Caco-2 (cell line): ENCODE measurements around the gene RCC2. TPM values are rescaled to one million over a fixed set of nuclear protein-coding genes. Genes with fewer than 3 reads are reported as not detected.

Experiments
- BruUV-seq: library from RNA; stranded (reverse); fragments of 400-500 nt; replicated peaks from 2 replicates; lab custom pipeline; 2021; lab: Mats Ljungman, UMichigan
- CTCF ChIA-PET: fragments of 300-600 bp; sonication (Branson Sonifier 250); formaldehyde crosslinking; loops from one replicate; lab custom pipeline; 2022; ENCODE audit warnings: antibody characterized with exemption; lab: Charles Lee
- POLR2A ChIA-PET: fragments of 300-600 bp; sonication (Branson Sonifier 250); formaldehyde crosslinking; loops from one replicate; lab custom pipeline; 2022; ENCODE audit warnings: antibody characterized with exemption; lab: Charles Lee
- DNase-seq, 2 experiments: peaks; one replicate each; pipeline versions ENCODE4 v3.0.0 to v3.0.0-alpha.2; 2020 to 2022
- H3K27me3 ChIP-seq: replicated peaks from 2 replicates; pipeline ENCODE4 v1.6.0; 2011; ENCODE audit warnings: low read length; ENCODE audit not compliant: control insufficient read depth, insufficient read depth
- H3K36me3 ChIP-seq: 2 replicates; pipeline ENCODE4 v1.5.1; 2011; ENCODE audit warnings: low read length; ENCODE audit not compliant: control insufficient read depth, insufficient read depth
- H3K4me1 ChIP-seq: fragments of 250-450 bp; sonication (Bioruptor Pico); 2 replicates; pipeline ENCODE4 v1.5.1; 2020; ENCODE audit warnings: mild to moderate bottlenecking
- H3K4me3 ChIP-seq: 2 replicates; pipeline ENCODE4 v1.5.1; 2011; ENCODE audit warnings: low read depth, mild to moderate bottlenecking, control low read depth, low read length
- H3K9me3 ChIP-seq: fragments of 250-450 bp; sonication (Bioruptor Pico); 2 replicates; pipeline ENCODE4 v1.5.1; 2020; ENCODE audit warnings: mild to moderate bottlenecking, moderate library complexity
- H3K27ac Mint-ChIP-seq: one replicate; pipeline ENCODE4 v1.8.0; 2022; ENCODE audit warnings: mixed read lengths; ENCODE audit not compliant: unreplicated experiment
- H3K27me3 Mint-ChIP-seq: one replicate; pipeline ENCODE4 v1.8.0; 2022; ENCODE audit warnings: mixed read lengths; ENCODE audit not compliant: insufficient read depth, unreplicated experiment
- H3K36me3 Mint-ChIP-seq: one replicate; pipeline ENCODE4 v1.8.0; 2022; ENCODE audit warnings: mild to moderate bottlenecking, mixed read lengths; ENCODE audit not compliant: insufficient read depth, unreplicated experiment
- H3K4me1 Mint-ChIP-seq: one replicate; pipeline ENCODE4 v1.8.0; 2022; ENCODE audit warnings: low read depth, mixed read lengths; ENCODE audit not compliant: unreplicated experiment
- H3K4me3 Mint-ChIP-seq: one replicate; pipeline ENCODE4 v1.8.0; 2022; ENCODE audit warnings: mild to moderate bottlenecking, moderate library complexity, mixed read lengths; ENCODE audit not compliant: unreplicated experiment
- H3K9me3 Mint-ChIP-seq: one replicate; pipeline ENCODE4 v1.8.0; 2022; ENCODE audit warnings: mixed read lengths; ENCODE audit not compliant: unreplicated experiment
- CTCF ChIP-seq, 2 experiments: fragments of 200-600 bp in 1 of 2; IDR thresholded peaks; 1 replicate in 1 of 2; 2 replicates in 1 of 2; pipeline versions ENCODE4 v1.5.1 to v1.8.0; 2011 to 2022; ENCODE audit warnings: antibody characterized with exemption in 1 of 2, control low read depth in 1 of 2, inconsistent platforms in 1 of 2, low read depth in 1 of 2, low read length in 1 of 2, mild to moderate bottlenecking in 1 of 2, moderate library complexity in 1 of 2; ENCODE audit not compliant: insufficient read depth in 1 of 2, severe bottlenecking in 1 of 2, unreplicated experiment in 1 of 2
- intact Hi-C: fragments of 100-400 bp; cut with micrococcal nuclease; formaldehyde crosslinking; loops from one replicate; pipeline ENCODE4 v1.10.0; 2022; ENCODE audit not compliant: unreplicated experiment
- total RNA-seq: library from RNA; stranded (reverse); gene quantifications from 2 replicates; pipeline ENCODE4 v1.2.3, GENCODE V29; 2022

RCC2 gene
- total RNA-seq, 1 experiment from 2014 or later: 103 TPM

DNA sequence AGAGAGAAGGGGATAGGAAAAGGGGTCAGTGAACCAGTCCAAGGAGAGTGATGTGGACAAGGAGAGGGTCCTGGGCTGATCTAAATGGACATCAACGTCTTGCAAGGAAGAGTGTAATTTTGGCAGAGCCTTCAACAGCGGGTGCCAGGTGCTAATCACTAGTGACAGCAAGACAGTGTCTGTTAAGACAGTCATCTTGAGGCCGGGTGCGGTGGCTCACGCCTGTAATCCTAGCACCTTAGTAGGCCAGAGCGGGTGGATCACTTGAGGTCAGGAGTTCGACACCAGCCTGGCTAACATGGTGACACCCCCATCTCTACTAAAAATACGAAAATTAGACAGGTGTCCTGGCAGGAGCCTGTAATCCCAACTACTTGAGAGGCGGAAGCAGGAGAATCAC is 79.7 kb downstream of the RCC2 start:
- peaks cover 2% of the 10 kb centered on the region for H3K27me3 Mint-ChIP-seq
- no peak for TF ChIP-seq CTCF (IDR thresholded peaks at IDR 0.05; ENCODE audit: insufficient read depth in 1 of 2, low read depth in 1 of 2, low read length in 1 of 2, severe bottlenecking in 1 of 2, unreplicated experiment in 1 of 2)
- no peaks in the 10 kb centered on the region for H3K36me3 ChIP-seq
- H3K36me3 Mint-ChIP-seq: no peaks in the 10 kb centered on the region
- no peaks in the 10 kb centered on the region for H3K27me3 ChIP-seq
- H3K4me3 Mint-ChIP-seq: no peak overlapping the region
- no TSS peak for BruUV-seq
- H3K4me3 ChIP-seq: no peak overlapping the region
- POLR2A ChIA-PET: no interaction called here
- intact Hi-C loops: no loop called here
- H3K4me1 Mint-ChIP-seq: no peaks in the 10 kb centered on the region
- no peak for DNase-seq
- CTCF ChIA-PET: no interaction called here
- no peak overlapping the region for H3K27ac Mint-ChIP-seq
- H3K4me1 ChIP-seq: no peaks in the 10 kb centered on the region
- H3K9me3 Mint-ChIP-seq: no peaks in the 10 kb centered on the region
- no peaks in the 10 kb centered on the region for H3K9me3 ChIP-seq

- Mint-ChIP-seq H3K9me3 (no peaks in the 10 kb centered on the region), H3K36me3 (no peaks in the 10 kb centered on the region), H3K4me1 (no peaks in the 10 kb centered on the region), H3K4me3 (no peak overlapping the region), H3K27me3 (peaks cover 2% of the 10 kb centered on the region), H3K27ac (no peak overlapping the region)
- CTCF ChIA-PET: no interaction called here
- DNase-seq: no peak
- H3K4me1 ChIP-seq: no peaks in the 10 kb centered on the region
- BruUV-seq: no TSS peak
- intact Hi-C loops: no loop called here
- POLR2A ChIA-PET: no interaction called here
- no peaks in the 10 kb centered on the region for H3K36me3 ChIP-seq
- no peak overlapping the region for H3K4me3 ChIP-seq
- no peaks in the 10 kb centered on the region for H3K9me3 ChIP-seq
- no peak for TF ChIP-seq CTCF (IDR thresholded peaks at IDR 0.05; ENCODE audit: insufficient read depth in 1 of 2, low read depth in 1 of 2, low read length in 1 of 2, severe bottlenecking in 1 of 2, unreplicated experiment in 1 of 2)
- no peaks in the 10 kb centered on the region for H3K27me3 ChIP-seq
These were observed 80.4 kb downstream of the RCC2 start for GRCh38 chr1:17359031-17359430.

GRCh38 chr1:17358557-17358956 is 80.9 kb downstream of the RCC2 start:
- Mint-ChIP-seq H3K9me3 (no peaks in the 10 kb centered on the region), H3K4me3 (no peak overlapping the region), H3K27me3 (peaks cover 2% of the 10 kb centered on the region), H3K36me3 (no peaks in the 10 kb centered on the region), H3K27ac (no peak overlapping the region), H3K4me1 (no peaks in the 10 kb centered on the region)
- Histone ChIP-seq H3K36me3 (no peaks in the 10 kb centered on the region), H3K27me3 (no peaks in the 10 kb centered on the region), H3K9me3 (no peaks in the 10 kb centered on the region), H3K4me3 (no peak overlapping the region), H3K4me1 (no peaks in the 10 kb centered on the region)
- no peak for TF ChIP-seq CTCF (IDR thresholded peaks at IDR 0.05; ENCODE audit: insufficient read depth in 1 of 2, low read depth in 1 of 2, low read length in 1 of 2, severe bottlenecking in 1 of 2, unreplicated experiment in 1 of 2)
- POLR2A ChIA-PET: no interaction called here
- BruUV-seq: no TSS peak
- CTCF ChIA-PET: no interaction called here
- DNase-seq: no peak
- intact Hi-C loops: no loop called here

Other genes with a start within 250 kb of the RCC2 start
- not detected in 2 replicates for gene PADI1, start 234.5 kb downstream of the RCC2 start, total RNA-seq
- not detected in 2 replicates for gene PADI3, start 190.6 kb downstream of the RCC2 start, total RNA-seq
- not detected in 2 replicates for gene PADI4, start 131.5 kb downstream of the RCC2 start, total RNA-seq
- not detected in 2 replicates for gene PADI6, start 67.5 kb downstream of the RCC2 start, total RNA-seq
- 31.3 and 34.0 TPM in 2 replicates for gene ARHGEF10L, start 100.0 kb upstream of the RCC2 start, total RNA-seq